HEK293 (cell line): ENCODE data around the gene MIF4GD.

Experiments
- CTCF ChIA-PET: fragments of 350-600 bp; formaldehyde crosslinking; extraction: SDS; loops from one replicate; lab custom pipeline; 2021; ENCODE audit warnings: antibody characterized with exemption; lab: Yijun Ruan, JAX
- POLR2A ChIA-PET: fragments of 300-600 bp; formaldehyde crosslinking; extraction: SDS; loops from one replicate; lab custom pipeline; 2020; ENCODE audit warnings: antibody characterized with exemption, inconsistent platforms; lab: Yijun Ruan, JAX
- H3K27ac ChIP-seq: fragments of 200-500 bp; sonication (Bioruptor generic); 2 replicates; pipeline ENCODE4 v1.5.1; 2014; ENCODE audit warnings: low read depth, low read length, control low read depth, inconsistent platforms; ENCODE audit errors: extremely low read depth
- H3K36me3 ChIP-seq, 2 experiments: fragments of 200-500 bp in 1 of 2; sonication (Bioruptor generic) in 1 of 2; 1 replicate in 1 of 2; 2 replicates in 1 of 2; pipeline ENCODE4 v1.5.1; 2014 to 2017; ENCODE audit warnings: inconsistent platforms in 2 of 2, low read length in 2 of 2; ENCODE audit not compliant: control insufficient read depth in 2 of 2, insufficient read depth in 1 of 2
- H3K4me1 ChIP-seq: fragments of 200-500 bp; sonication (Bioruptor generic); 2 replicates; pipeline ENCODE4 v1.5.1; 2014; ENCODE audit warnings: mild to moderate bottlenecking, low read length, inconsistent platforms; ENCODE audit not compliant: control insufficient read depth, insufficient read depth
- H3K4me3 ChIP-seq: 2 replicates; pipeline ENCODE4 v1.5.1; 2011; ENCODE audit warnings: low read depth, mild to moderate bottlenecking, control low read depth, low read length, moderate library complexity
- H3K9me3 ChIP-seq: fragments of 200-500 bp; sonication (Bioruptor generic); 2 replicates; pipeline ENCODE4 v1.5.1; 2014; ENCODE audit warnings: low read depth, low read length, inconsistent platforms; ENCODE audit not compliant: control insufficient read depth, insufficient read depth
- KLF7 ChIP-seq: fragments of 450-650 bp; formaldehyde crosslinking; IDR thresholded peaks from 2 replicates; pipeline ENCODE4 v1.5.1; 2016; ENCODE audit warnings: missing biosample characterization, missing genetic modification characterization, borderline replicate concordance
- KLF9 ChIP-seq: fragments of 450-650 bp; formaldehyde crosslinking; IDR thresholded peaks from 2 replicates; pipeline ENCODE4 v1.5.1; 2016; ENCODE audit warnings: missing biosample characterization, missing genetic modification characterization, low read depth
- SETDB1 ChIP-seq: IDR thresholded peaks from one replicate; pipeline ENCODE4 v1.6.1; 2017; ENCODE audit warnings: mild to moderate bottlenecking, low read length, moderate library complexity, mixed read lengths; ENCODE audit not compliant: insufficient read length
- WT1 ChIP-seq: fragments of 450-650 bp; formaldehyde crosslinking; IDR thresholded peaks from 2 replicates; pipeline ENCODE4 v1.5.1; 2016; ENCODE audit warnings: missing biosample characterization, missing genetic modification characterization
- ZBTB17 ChIP-seq: fragments of 450-650 bp; formaldehyde crosslinking; IDR thresholded peaks from 2 replicates; pipeline ENCODE4 v1.5.1; 2016; ENCODE audit warnings: missing biosample characterization, missing genetic modification characterization
- ZFHX2 ChIP-seq: fragments of 450-650 bp; formaldehyde crosslinking; conservative IDR thresholded peaks from 2 replicates; pipeline ENCODE4 v1.5.1; 2016; ENCODE audit warnings: missing biosample characterization, missing genetic modification characterization
- ZFP3 ChIP-seq: fragments of 450-650 bp; formaldehyde crosslinking; IDR thresholded peaks from 2 replicates; pipeline ENCODE4 v1.5.1; 2016; ENCODE audit warnings: low read depth, missing biosample characterization, missing genetic modification characterization
- ZNF140 ChIP-seq: fragments of 450-650 bp; formaldehyde crosslinking; IDR thresholded peaks from 2 replicates; pipeline ENCODE4 v1.5.1; 2016; ENCODE audit warnings: missing biosample characterization, missing genetic modification characterization
- ZNF146 ChIP-seq: fragments of 450-650 bp; formaldehyde crosslinking; IDR thresholded peaks from 2 replicates; pipeline ENCODE4 v1.5.1; 2016; ENCODE audit warnings: missing biosample characterization, missing genetic modification characterization
- ZNF292 ChIP-seq: fragments of 450-650 bp; formaldehyde crosslinking; IDR thresholded peaks from 2 replicates; pipeline ENCODE4 v1.5.1; 2016; ENCODE audit warnings: low read depth, missing biosample characterization, missing genetic modification characterization, borderline replicate concordance
- ZNF37A ChIP-seq: fragments of 450-650 bp; IDR thresholded peaks from 2 replicates; pipeline ENCODE4 v1.5.1; 2018; ENCODE audit warnings: missing biosample characterization, missing genetic modification characterization
- ZNF48 ChIP-seq: fragments of 450-650 bp; formaldehyde crosslinking; IDR thresholded peaks from 2 replicates; pipeline ENCODE4 v1.5.1; 2016; ENCODE audit warnings: missing biosample characterization, missing genetic modification characterization
- ZNF530 ChIP-seq: fragments of 450-650 bp; formaldehyde crosslinking; IDR thresholded peaks from 2 replicates; pipeline ENCODE4 v1.5.1; 2016; ENCODE audit warnings: low read depth, missing biosample characterization, missing genetic modification characterization
- ZNF658 ChIP-seq: fragments of 450-650 bp; formaldehyde crosslinking; IDR thresholded peaks from 2 replicates; pipeline ENCODE4; 2016; ENCODE audit warnings: missing biosample characterization, missing genetic modification characterization
- ZNF670 ChIP-seq: fragments of 450-650 bp; formaldehyde crosslinking; IDR thresholded peaks from 2 replicates; pipeline ENCODE4 v1.5.1; 2016; ENCODE audit warnings: missing biosample characterization, missing genetic modification characterization, low read depth
- TF ChIP-seq, protein P1 (sequence below): fragments of 450-650 bp; formaldehyde crosslinking; IDR thresholded peaks from 2 replicates; pipeline ENCODE4 v1.5.1; 2016; ENCODE audit warnings: missing biosample characterization, missing genetic modification characterization
- TF ChIP-seq, protein P2 (sequence below): fragments of 450-650 bp; formaldehyde crosslinking; IDR thresholded peaks from 2 replicates; pipeline ENCODE4 v1.5.1; 2016; ENCODE audit warnings: missing biosample characterization, missing genetic modification characterization
- TF ChIP-seq, protein P3 (sequence below): fragments of 450-650 bp; formaldehyde crosslinking; IDR thresholded peaks from 2 replicates; pipeline ENCODE4 v1.5.1; 2017; ENCODE audit warnings: missing biosample characterization, missing genetic modification characterization
- TF ChIP-seq, protein P4 (sequence below): fragments of 450-650 bp; formaldehyde crosslinking; IDR thresholded peaks from 2 replicates; pipeline ENCODE4 v1.5.1; 2016; ENCODE audit warnings: missing biosample characterization, missing genetic modification characterization

Gene MIF4GD

DNA sequence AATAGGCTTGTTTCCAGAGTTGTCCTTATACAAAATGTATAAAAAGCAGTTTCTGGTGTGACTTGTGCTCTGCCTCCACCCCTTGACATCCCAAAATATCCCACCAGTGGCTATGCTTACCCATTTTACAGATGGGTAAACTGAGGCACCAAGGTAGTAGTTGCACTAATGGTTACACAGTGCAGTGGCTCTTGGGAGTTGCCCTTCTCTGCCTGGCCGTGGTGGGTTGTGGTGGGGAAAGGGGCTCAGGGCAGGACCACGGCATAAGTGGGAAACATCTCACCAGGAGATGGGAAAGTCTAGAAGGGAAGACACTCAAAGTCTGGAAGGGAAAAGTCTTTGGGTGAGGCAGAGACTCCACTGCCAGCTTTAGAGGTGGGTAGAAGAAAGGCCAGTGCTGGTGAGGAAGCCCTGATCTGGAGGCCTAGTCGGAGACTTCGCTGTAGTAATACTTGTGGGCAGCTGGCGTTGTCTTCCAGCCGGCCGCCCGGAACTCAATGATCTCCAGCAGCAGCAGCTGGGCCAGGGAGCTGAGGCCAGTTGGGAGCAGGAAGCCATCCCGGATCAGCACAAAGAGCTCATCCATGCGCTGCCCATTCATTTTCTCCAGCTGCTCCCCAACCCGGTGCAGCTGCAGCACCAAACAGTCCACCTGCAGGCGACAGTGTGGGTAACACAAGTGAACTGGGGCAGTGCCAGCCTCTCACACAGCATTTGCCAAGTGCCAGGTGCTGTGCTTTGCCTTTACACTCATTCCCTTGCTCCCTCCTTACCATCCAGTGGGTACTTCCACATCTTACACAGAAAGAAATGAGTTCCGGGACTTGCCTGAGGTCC is 4.5 kb downstream of the MIF4GD start:
- TF ChIP-seq, protein P1, sequence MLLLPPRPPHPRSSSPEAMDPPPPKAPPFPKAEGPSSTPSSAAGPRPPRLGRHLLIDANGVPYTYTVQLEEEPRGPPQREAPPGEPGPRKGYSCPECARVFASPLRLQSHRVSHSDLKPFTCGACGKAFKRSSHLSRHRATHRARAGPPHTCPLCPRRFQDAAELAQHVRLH: peak; percentile 49; the same call in 1 of the 2 replicates
- TF ChIP-seq KLF9 (tag by site-specific recombination) (no peak), ZFP3 (tag by site-specific recombination) (no peak)
- Histone ChIP-seq H3K4me3 (no peak overlapping the region), H3K36me3 (peaks cover 29 to 52% of the 10 kb centered on the region in 2 experiments), H3K4me1 (peaks cover 9% of the 10 kb centered on the region; the same call in 1 of the 2 replicates), H3K27ac (no peak overlapping the region), H3K9me3 (no peaks in the 10 kb centered on the region)
- ChIA-PET CTCF (interaction anchor here (0.6 to 2.0 kb wide), 3 partner anchors 26 to 247 kb away, joined by 3 to 8 read pairs (median 4); no protein-coding TSS in a partner anchor), POLR2A (interaction anchor here (0.6 to 5.2 kb wide), 5 partner anchors 17 to 139 kb away, joined by 3 to 26 read pairs (median 5); partner anchors contain the start of gene GRB2)

DNA sequence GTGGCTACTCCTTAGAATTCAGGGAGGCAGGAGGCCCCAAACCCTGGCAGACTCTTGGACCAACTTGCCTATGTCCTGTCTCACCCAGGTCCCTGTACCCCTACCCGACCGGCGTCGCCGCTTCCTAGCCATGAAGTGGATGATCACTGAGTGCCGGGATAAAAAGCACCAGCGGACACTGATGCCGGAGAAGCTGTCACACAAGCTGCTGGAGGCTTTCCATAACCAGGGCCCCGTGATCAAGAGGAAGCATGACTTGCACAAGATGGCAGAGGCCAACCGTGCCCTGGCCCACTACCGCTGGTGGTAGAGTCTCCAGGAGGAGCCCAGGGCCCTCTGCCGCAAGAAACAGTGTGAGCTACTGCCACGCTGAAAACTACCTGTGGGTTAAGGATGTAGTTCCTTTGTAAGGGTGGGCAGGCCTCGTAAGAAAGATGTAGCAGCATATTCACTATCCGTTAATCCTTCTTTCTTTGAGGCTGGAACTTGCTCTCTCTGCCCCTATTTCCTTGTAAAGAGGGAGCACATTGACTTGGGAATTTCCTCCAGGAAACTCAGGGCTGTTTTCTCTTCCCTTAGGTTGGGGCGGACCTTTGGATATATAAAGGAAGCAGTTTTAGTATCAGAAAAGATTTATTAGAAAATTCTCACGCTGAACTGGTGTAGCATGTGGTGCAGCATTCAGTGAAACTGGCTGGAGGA is 5.3 kb downstream of the MIF4GD start:
- no peaks in the 10 kb centered on the region for H3K9me3 ChIP-seq
- POLR2A ChIA-PET: interaction anchor here (0.6 kb wide), 1 partner anchor 84 kb away, joined by 5 read pairs; no protein-coding TSS in a partner anchor
- no peak for TF ChIP-seq ZNF658 (tag by site-specific recombination)
- no peak for TF ChIP-seq SETDB1
- TF ChIP-seq ZNF48 (tag by site-specific recombination): no peak
- TF ChIP-seq ZNF37A (tag by site-specific recombination): no peak
- no peak for TF ChIP-seq ZNF146
- peaks cover 9% of the 10 kb centered on the region; the same call in 1 of the 2 replicates for H3K4me1 ChIP-seq
- CTCF ChIA-PET: interaction anchor here (0.6 to 2.0 kb wide), 5 partner anchors 25 to 580 kb away, joined by 3 to 8 read pairs (median 3); no protein-coding TSS in a partner anchor
- no peak overlapping the region for H3K27ac ChIP-seq
- no peak overlapping the region for H3K4me3 ChIP-seq
- peaks cover 29 to 52% of the 10 kb centered on the region in 2 experiments for H3K36me3 ChIP-seq

DNA sequence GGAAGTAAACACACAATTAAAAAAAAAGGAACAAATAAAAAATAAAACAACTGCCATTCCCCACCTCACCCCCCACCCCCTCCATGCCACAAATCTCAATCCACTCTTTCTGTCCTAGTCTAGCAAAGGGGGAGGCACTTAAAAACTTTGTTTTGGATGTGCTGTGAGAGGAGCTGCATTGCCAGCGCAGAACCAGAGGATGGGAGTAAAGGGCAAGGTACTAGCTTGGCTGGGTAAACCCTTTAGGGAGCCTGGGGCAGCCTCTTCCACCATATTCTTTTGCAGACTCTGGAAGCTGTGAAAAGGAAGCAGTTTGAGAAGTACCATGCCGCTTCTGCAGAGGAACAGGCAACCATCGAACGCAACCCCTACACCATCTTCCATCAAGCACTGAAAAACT is 8.0 kb downstream of the MIF4GD start:
- Histone ChIP-seq H3K27ac (no peak overlapping the region), H3K4me3 (no peak overlapping the region), H3K36me3 (peaks cover 32 to 56% of the 10 kb centered on the region in 2 experiments), H3K4me1 (peaks cover 12% of the 10 kb centered on the region), H3K9me3 (no peaks in the 10 kb centered on the region)
- TF ChIP-seq, protein P2, sequence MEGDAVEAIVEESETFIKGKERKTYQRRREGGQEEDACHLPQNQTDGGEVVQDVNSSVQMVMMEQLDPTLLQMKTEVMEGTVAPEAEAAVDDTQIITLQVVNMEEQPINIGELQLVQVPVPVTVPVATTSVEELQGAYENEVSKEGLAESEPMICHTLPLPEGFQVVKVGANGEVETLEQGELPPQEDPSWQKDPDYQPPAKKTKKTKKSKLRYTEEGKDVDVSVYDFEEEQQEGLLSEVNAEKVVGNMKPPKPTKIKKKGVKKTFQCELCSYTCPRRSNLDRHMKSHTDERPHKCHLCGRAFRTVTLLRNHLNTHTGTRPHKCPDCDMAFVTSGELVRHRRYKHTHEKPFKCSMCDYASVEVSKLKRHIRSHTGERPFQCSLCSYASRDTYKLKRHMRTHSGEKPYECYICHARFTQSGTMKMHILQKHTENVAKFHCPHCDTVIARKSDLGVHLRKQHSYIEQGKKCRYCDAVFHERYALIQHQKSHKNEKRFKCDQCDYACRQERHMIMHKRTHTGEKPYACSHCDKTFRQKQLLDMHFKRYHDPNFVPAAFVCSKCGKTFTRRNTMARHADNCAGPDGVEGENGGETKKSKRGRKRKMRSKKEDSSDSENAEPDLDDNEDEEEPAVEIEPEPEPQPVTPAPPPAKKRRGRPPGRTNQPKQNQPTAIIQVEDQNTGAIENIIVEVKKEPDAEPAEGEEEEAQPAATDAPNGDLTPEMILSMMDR (tag by site-specific recombination): peak; percentile 45
- no peak for TF ChIP-seq ZNF292 (tag by site-specific recombination)
- POLR2A ChIA-PET: interaction anchor here (0.7 to 3.7 kb wide), 8 partner anchors 8 to 149 kb away, joined by 3 to 90 read pairs (median 4); partner anchors contain the start of genes GRB2, MIF4GD and SLC25A19
- CTCF ChIA-PET: interaction anchor here (0.7 to 6.3 kb wide), 9 partner anchors 8 to 895 kb away, joined by 3 to 74 read pairs (median 4); partner anchors contain the start of genes GPR142, GRB2, MIF4GD and SLC25A19

DNA sequence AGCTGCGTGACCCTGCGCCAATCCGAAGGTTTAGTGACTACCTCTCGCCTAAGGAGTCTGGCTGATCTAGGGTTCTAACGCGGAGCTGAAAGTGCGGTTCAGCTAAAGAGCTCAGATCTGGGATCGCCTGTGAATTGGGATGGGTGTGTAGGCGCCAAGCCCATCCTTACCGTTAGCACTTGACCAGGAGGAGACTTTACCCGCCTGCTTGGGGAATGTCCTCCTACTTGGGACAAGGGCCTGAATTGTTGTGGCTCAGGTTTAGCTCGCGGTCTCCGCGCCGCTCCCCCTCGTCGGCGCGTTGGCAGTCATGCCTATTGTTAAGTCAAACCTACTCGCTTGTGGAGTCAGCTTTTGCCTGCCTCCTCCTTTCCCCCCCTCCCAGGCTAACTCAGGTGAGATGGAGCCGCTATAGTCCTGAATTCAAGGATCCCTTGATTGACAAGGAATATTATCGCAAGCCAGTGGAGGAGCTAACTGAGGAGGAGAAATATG is 8.9 kb downstream of the MIF4GD start:
- H3K4me3 ChIP-seq: peak overlapping the region; percentile 99
- peaks cover 32 to 47% of the 10 kb centered on the region in 2 experiments for H3K36me3 ChIP-seq
- H3K27ac ChIP-seq: peak overlapping the region; percentile 99
- H3K4me1 ChIP-seq: peaks cover 5% of the 10 kb centered on the region; the same call in 1 of the 2 replicates
- ChIA-PET POLR2A (interaction anchor here (0.5 to 3.7 kb wide), 20 partner anchors 9 to 290 kb away, joined by 3 to 90 read pairs (median 4); partner anchors contain the start of genes GRB2, HID1, LLGL2 and MIF4GD), CTCF (interaction anchor here (0.6 to 6.3 kb wide), 15 partner anchors 9 to 202 kb away, joined by 3 to 74 read pairs (median 5); partner anchors contain the start of genes GRB2, MIF4GD and SLC25A19)
- H3K9me3 ChIP-seq: no peaks in the 10 kb centered on the region
- TF ChIP-seq, protein P3, sequence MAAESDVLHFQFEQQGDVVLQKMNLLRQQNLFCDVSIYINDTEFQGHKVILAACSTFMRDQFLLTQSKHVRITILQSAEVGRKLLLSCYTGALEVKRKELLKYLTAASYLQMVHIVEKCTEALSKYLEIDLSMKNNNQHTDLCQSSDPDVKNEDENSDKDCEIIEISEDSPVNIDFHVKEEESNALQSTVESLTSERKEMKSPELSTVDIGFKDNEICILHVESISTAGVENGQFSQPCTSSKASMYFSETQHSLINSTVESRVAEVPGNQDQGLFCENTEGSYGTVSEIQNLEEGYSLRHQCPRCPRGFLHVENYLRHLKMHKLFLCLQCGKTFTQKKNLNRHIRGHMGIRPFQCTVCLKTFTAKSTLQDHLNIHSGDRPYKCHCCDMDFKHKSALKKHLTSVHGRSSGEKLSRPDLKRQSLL (tag by site-specific recombination): no peak
- TF ChIP-seq ZNF530 (tag by site-specific recombination) (no peak), ZNF670 (tag by site-specific recombination) (no peak), ZBTB17 (tag by site-specific recombination) (peak; percentile 79; the same call in 1 of the 2 replicates), ZFHX2 (tag by site-specific recombination) (0 out of 2 replicates have a peak, but pooled peaks have one; percentile 14), SETDB1 (no peak), KLF7 (tag by site-specific recombination) (no peak), ZNF140 (tag by site-specific recombination) (no peak), WT1 (tag by site-specific recombination) (no peak)
- TF ChIP-seq, protein P4, sequence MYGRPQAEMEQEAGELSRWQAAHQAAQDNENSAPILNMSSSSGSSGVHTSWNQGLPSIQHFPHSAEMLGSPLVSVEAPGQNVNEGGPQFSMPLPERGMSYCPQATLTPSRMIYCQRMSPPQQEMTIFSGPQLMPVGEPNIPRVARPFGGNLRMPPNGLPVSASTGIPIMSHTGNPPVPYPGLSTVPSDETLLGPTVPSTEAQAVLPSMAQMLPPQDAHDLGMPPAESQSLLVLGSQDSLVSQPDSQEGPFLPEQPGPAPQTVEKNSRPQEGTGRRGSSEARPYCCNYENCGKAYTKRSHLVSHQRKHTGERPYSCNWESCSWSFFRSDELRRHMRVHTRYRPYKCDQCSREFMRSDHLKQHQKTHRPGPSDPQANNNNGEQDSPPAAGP (tag by site-specific recombination): no peak
